PC-9 (cell line): ENCODE measurements around the gene VWDE. TPM values are rescaled to one million over a fixed set of nuclear protein-coding genes. Genes with fewer than 3 reads are reported as not detected.
"Not testable (repeated sequence)": the region's sequence is repeated elsewhere in the genome, so short reads cannot be mapped to it uniquely, and the experiment has no call there.

ENCODE experiments used
- BruUV-seq: library from RNA; stranded (reverse); fragments of 400-500 nt; replicated peaks from 2 replicates; lab custom pipeline; 2021; lab: Mats Ljungman, UMichigan
- CTCF ChIA-PET: fragments of 300-600 bp; sonication (Branson Sonifier 250); formaldehyde crosslinking; loops from one replicate; lab custom pipeline; 2022; ENCODE audit warnings: antibody characterized with exemption; lab: Charles Lee
- POLR2A ChIA-PET: fragments of 300-600 bp; sonication (Branson Sonifier 250); formaldehyde crosslinking; loops from one replicate; lab custom pipeline; 2022; ENCODE audit warnings: antibody characterized with exemption; ENCODE audit not compliant: unreplicated experiment; lab: Charles Lee
- DNase-seq, 2 experiments: peaks; one replicate each; pipeline versions ENCODE4 v3.0.0 to v3.0.0-alpha.2; 2015 to 2022; ENCODE audit warnings: mixed read lengths in 1 of 2
- H2AFZ ChIP-seq: fragments of 200-600 bp; sonication (generic); 2 replicates; pipeline ENCODE4 v1.8.1; 2017; ENCODE audit warnings: antibody characterized with exemption
- H3F3A ChIP-seq: fragments of 200-600 bp; sonication (generic); 2 replicates; pipeline ENCODE4 v1.8.1; 2017; ENCODE audit warnings: antibody characterized with exemption, mild to moderate bottlenecking, low read depth; ENCODE audit not compliant: insufficient read depth
- H3K27ac ChIP-seq: fragments of 200-600 bp; sonication (generic); 2 replicates; pipeline ENCODE4 v1.6.1; 2016; ENCODE audit warnings: mixed run types
- H3K27me3 ChIP-seq: fragments of 200-600 bp; sonication (generic); 2 replicates; pipeline ENCODE4 v1.6.1; 2016; ENCODE audit warnings: low read depth, mixed run types; ENCODE audit not compliant: insufficient read depth
- H3K36me3 ChIP-seq: fragments of 200-600 bp; sonication (generic); 2 replicates; pipeline ENCODE4 v1.6.1; 2016; ENCODE audit warnings: low read depth, mixed run types
- H3K4me1 ChIP-seq: fragments of 200-600 bp; sonication (generic); replicated peaks from 2 replicates; pipeline ENCODE4 v1.6.1; 2016; ENCODE audit warnings: mixed run types; ENCODE audit not compliant: insufficient read depth
- H3K4me2 ChIP-seq: fragments of 200-600 bp; sonication (generic); 2 replicates; pipeline ENCODE4 v1.6.1; 2017; ENCODE audit warnings: mixed run types
- H3K4me3 ChIP-seq: fragments of 200-600 bp; sonication (generic); 2 replicates; pipeline ENCODE4 v1.6.1; 2016; ENCODE audit warnings: mixed run types
- H3K79me2 ChIP-seq: fragments of 200-600 bp; sonication (generic); 2 replicates; pipeline ENCODE4 v1.6.1; 2017; ENCODE audit warnings: low read depth, mixed run types
- H3K9me2 ChIP-seq: fragments of 200-600 bp; sonication (generic); 2 replicates; pipeline ENCODE4 v1.8.1; 2017; ENCODE audit warnings: mild to moderate bottlenecking; ENCODE audit not compliant: insufficient read depth
- H3K9me3 ChIP-seq: fragments of 200-600 bp; sonication (generic); 2 replicates; pipeline ENCODE4 v1.8.1; 2016; ENCODE audit warnings: low read depth; ENCODE audit not compliant: insufficient read depth
- H4K20me1 ChIP-seq: fragments of 200-600 bp; sonication (generic); 2 replicates; pipeline ENCODE4 v1.8.1; 2017; ENCODE audit not compliant: insufficient read depth
- CTCF ChIP-seq: fragments of 200-600 bp; sonication (generic); conservative IDR thresholded peaks from 2 replicates; pipeline ENCODE4 v1.6.1; 2017; ENCODE audit warnings: mixed run types, antibody characterized with exemption, mild to moderate bottlenecking, moderate library complexity
- EZH2 ChIP-seq: fragments of 200-600 bp; sonication (generic); IDR thresholded peaks from 2 replicates; pipeline ENCODE4 v1.8.0; 2017; ENCODE audit warnings: antibody characterized with exemption, low read depth
- intact Hi-C: fragments of 100-400 bp; cut with micrococcal nuclease; formaldehyde crosslinking; loops from one replicate; pipeline ENCODE4 v1.10.0; 2022; ENCODE audit not compliant: unreplicated experiment
- total RNA-seq: library from RNA; stranded (reverse); gene quantifications from 2 replicates; pipeline ENCODE4 v1.2.3, GENCODE V29; 2021

VWDE gene
- total RNA-seq, 1 experiment from 2014 or later = 27.3 TPM

GRCh38 chr7:12397671-12398070 is 6.0 kb downstream of the VWDE start:
- POLR2A ChIA-PET = no interaction called here
- H3K9me3 ChIP-seq = 0 out of 2 replicates have a peak, but pooled peaks cover 4% of the 10 kb centered on the region
- H3F3A ChIP-seq = no peaks in the 10 kb centered on the region; the same call in 1 of the 2 replicates
- H3K27me3 ChIP-seq = no peaks in the 10 kb centered on the region
- H4K20me1 ChIP-seq = no peaks in the 10 kb centered on the region
- peaks cover 22% of the 10 kb centered on the region for H3K4me1 ChIP-seq
- H3K79me2 ChIP-seq = peaks cover 70% of the 10 kb centered on the region
- no peak overlapping the region for H3K27ac ChIP-seq
- H2AFZ ChIP-seq = no peak overlapping the region
- BruUV-seq = no TSS peak
- H3K36me3 ChIP-seq = peaks cover 5% of the 10 kb centered on the region; the same call in 1 of the 2 replicates
- no peak for DNase-seq
- no peak overlapping the region for H3K4me2 ChIP-seq
- H3K9me2 ChIP-seq = no peaks in the 10 kb centered on the region
- no peak overlapping the region for H3K4me3 ChIP-seq
- intact Hi-C loops = no loop called here
- CTCF ChIA-PET = no interaction called here
- TF ChIP-seq EZH2 (no peak), CTCF (no peak)

GRCh38 chr7:12396670-12397069 is 7.0 kb downstream of the VWDE start:
- H3K27me3 ChIP-seq, BruUV-seq, intact Hi-C loops, H3F3A ChIP-seq, CTCF ChIA-PET, H3K4me3 ChIP-seq, POLR2A ChIA-PET, H3K9me3 ChIP-seq, H3K36me3 ChIP-seq, H2AFZ ChIP-seq, H3K27ac ChIP-seq, H3K4me2 ChIP-seq, DNase-seq, H3K9me2 ChIP-seq, H4K20me1 ChIP-seq: not testable (repeated sequence)
- H3K4me1 ChIP-seq = peaks cover 12% of the 10 kb centered on the region
- H3K79me2 ChIP-seq = peaks cover 60% of the 10 kb centered on the region

- Histone ChIP-seq H2AFZ (no peak overlapping the region), H3K4me2 (no peak overlapping the region), H3F3A (no peaks in the 10 kb centered on the region; the same call in 1 of the 2 replicates), H3K27me3 (no peaks in the 10 kb centered on the region), H4K20me1 (no peaks in the 10 kb centered on the region), H3K36me3 (0 out of 2 replicates have a peak, but pooled peaks cover 4% of the 10 kb centered on the region), H3K79me2 (peaks cover 15% of the 10 kb centered on the region; the same call in 1 of the 2 replicates), H3K4me1 (no peaks in the 10 kb centered on the region), H3K4me3 (no peak overlapping the region), H3K27ac (no peak overlapping the region), H3K9me3 (no peaks in the 10 kb centered on the region), H3K9me2 (no peaks in the 10 kb centered on the region)
- ChIA-PET POLR2A (no interaction called here), CTCF (interaction anchor here (0.6 to 1.4 kb wide), 2 partner anchors 98 to 553 kb away, joined by 4 to 5 read pairs; no protein-coding TSS in a partner anchor)
- BruUV-seq = no TSS peak
- intact Hi-C loops = no loop called here
- no peak for TF ChIP-seq CTCF
- TF ChIP-seq EZH2 = no peak
- DNase-seq = no peak
These were observed 11.6 kb downstream of the VWDE start for GRCh38 chr7:12391922-12392615.
